ENCODE results near the gene ARHGAP24.

ARHGAP24 gene

GRCh38 chr4:85867271-85867670 lies 392.3 kb downstream of the ARHGAP24 start:
- TF ChIP-seq CTCF (IDR thresholded peaks at IDR 0.05; ENCODE audit: low read depth, low read length, missing control alignments), result no peak
- H3K4me3 ChIP-seq (replicated peaks; ENCODE audit: low read depth, low read length), result no peak overlapping the region
- DNase-seq (ENCODE audit: extremely low read depth, low read depth), result no peak

GRCh38 chr4:85869181-85869580 lies 394.2 kb downstream of the ARHGAP24 start:
- TF ChIP-seq CTCF (IDR thresholded peaks at IDR 0.05; ENCODE audit: low read depth, low read length, missing control alignments), result no peak
- no peak for DNase-seq (ENCODE audit: extremely low read depth, low read depth)
- H3K4me3 ChIP-seq (replicated peaks; ENCODE audit: low read depth, low read length), result no peak overlapping the region

- TF ChIP-seq CTCF (IDR thresholded peaks at IDR 0.05; ENCODE audit: low read depth, low read length, missing control alignments), result no peak
- DNase-seq (ENCODE audit: extremely low read depth, low read depth), result no peak
Measured at GRCh38 chr4:85870298-85871083, 395.5 kb downstream of the ARHGAP24 start.

GRCh38 chr4:85873566-85873965 lies 398.6 kb downstream of the ARHGAP24 start:
- no peak overlapping the region for H3K4me3 ChIP-seq (replicated peaks; ENCODE audit: low read depth, low read length)
- DNase-seq (ENCODE audit: extremely low read depth, low read depth), result no peak
- TF ChIP-seq CTCF (IDR thresholded peaks at IDR 0.05; ENCODE audit: low read depth, low read length, missing control alignments), result no peak

More at GRCh38 chr4:85870298-85871083, 395.5 kb downstream of the ARHGAP24 start:
- H3K4me3 ChIP-seq (replicated peaks; ENCODE audit: low read depth, low read length), result no peak overlapping the region

- H3K4me3 ChIP-seq (replicated peaks; ENCODE audit: low read depth, low read length), result no peak overlapping the region
- TF ChIP-seq CTCF (IDR thresholded peaks at IDR 0.05; ENCODE audit: low read depth, low read length, missing control alignments), result no peak
Measured at GRCh38 chr4:85879518-85879917, 404.6 kb downstream of the ARHGAP24 start.

GRCh38 chr4:85883180-85883579 lies 408.2 kb downstream of the ARHGAP24 start:
- no peak for TF ChIP-seq CTCF (IDR thresholded peaks at IDR 0.05; ENCODE audit: low read depth, low read length, missing control alignments)
- DNase-seq (ENCODE audit: extremely low read depth, low read depth), result no peak
- no peak overlapping the region for H3K4me3 ChIP-seq (replicated peaks; ENCODE audit: low read depth, low read length)

More at GRCh38 chr4:85879518-85879917, 404.6 kb downstream of the ARHGAP24 start:
- no peak for DNase-seq (ENCODE audit: extremely low read depth, low read depth)

All from HFF-Myc (cell line).